Peyer's patch (tissue), 4 donors: ENCODE results near the gene PTPN9. TPM values are rescaled to one million over a fixed set of nuclear protein-coding genes. Genes with fewer than 3 reads are reported as not detected.
A peak's percentile ranks its signal among the peaks of the same experiment; 100 is the strongest.

Experiments used
- DNase-seq, 3 donors: peaks; one replicate each; pipeline ENCODE4 v3.0.0-alpha.2; 2017 to 2019
- H3K27ac ChIP-seq, 4 donors: fragments of 200-600 bp; sonication (generic); one replicate each; pipeline ENCODE4 v1.5.1; 2016 to 2019
- H3K27me3 ChIP-seq, 2 donors: fragments of 200-600 bp; sonication (generic); one replicate each; pipeline ENCODE4 v1.5.1; 2019
- H3K36me3 ChIP-seq, 3 donors: fragments of 200-600 bp; sonication (generic); one replicate each; pipeline ENCODE4 v1.5.1; 2016 to 2019
- H3K4me1 ChIP-seq, 4 donors: fragments of 200-600 bp; sonication (generic); one replicate each; pipeline ENCODE4 v1.5.1; 2016 to 2019
- H3K4me3 ChIP-seq, 4 donors: fragments of 200-600 bp; sonication (generic); 1 replicate in 3 of 4; 2 replicates in 1 of 4; pipeline ENCODE4 v1.5.1; 2016 to 2019; ENCODE audit warnings: mild to moderate bottlenecking in 1 of 4
- H3K9me3 ChIP-seq, 4 donors: fragments of 200-600 bp; sonication (generic); one replicate each; pipeline ENCODE4 v1.5.1; 2016 to 2019; ENCODE audit warnings: mild to moderate bottlenecking in 1 of 4
- CTCF ChIP-seq, 6 experiments: fragments of 450-650 bp in 4 of 6; fragments of 200-600 bp in 2 of 6; sonication (generic) in 1 of 6; IDR thresholded peaks; one replicate each; pipeline ENCODE4 v1.5.1; 2017 to 2019; ENCODE audit warnings: antibody characterized with exemption in 6 of 6, mild to moderate bottlenecking in 3 of 6, moderate library complexity in 1 of 6
- POLR2A ChIP-seq, 2 donors: fragments of 450-650 bp; IDR thresholded peaks; one replicate each; pipeline ENCODE4 v1.5.1; 2017; ENCODE audit warnings: antibody characterized with exemption in 2 of 2, mild to moderate bottlenecking in 2 of 2, moderate library complexity in 2 of 2
- total RNA-seq, 4 donors: library from RNA; depleted of rRNA; stranded (reverse); fragments of >200 nt; gene quantifications; one replicate each; pipeline ENCODE4 v1.1.0, GENCODE V29; 2016

The PTPN9 gene
- total RNA-seq, 4 donors from 2014 or later = 17.3 to 33.0 (median 28.5) TPM

GRCh38 chr15:75598361-75598760 is 19.2 kb upstream of the PTPN9 start:
- Histone ChIP-seq H3K27me3 (no peaks in the 10 kb centered on the region), H3K9me3 (no peaks in the 10 kb centered on the region), H3K4me3 (no peak overlapping the region), H3K36me3 (peaks cover 0 to 43% (median 0%) of the 10 kb centered on the region in 3 donors), H3K4me1 (no peaks in the 10 kb centered on the region), H3K27ac (peak overlapping the region in 1 of 4 donors; percentile 46)
- no peak for TF ChIP-seq POLR2A (IDR thresholded peaks at IDR 0.05)
- TF ChIP-seq CTCF (IDR thresholded peaks at IDR 0.05) = no peak
- DNase-seq = no peak

GRCh38 chr15:75597667-75598341 is 18.7 kb upstream of the PTPN9 start:
- no peak overlapping the region for H3K4me3 ChIP-seq
- H3K9me3 ChIP-seq = no peaks in the 10 kb centered on the region
- peak in 1 of 3 donors; percentile 52 for DNase-seq
- peaks cover 0 to 43% (median 0%) of the 10 kb centered on the region in 3 donors for H3K36me3 ChIP-seq
- H3K27me3 ChIP-seq = no peaks in the 10 kb centered on the region
- no peaks in the 10 kb centered on the region for H3K4me1 ChIP-seq
- TF ChIP-seq CTCF (IDR thresholded peaks at IDR 0.05) = peak in 5 of 6 experiments; percentile 19 to 47 (median 44)
- TF ChIP-seq POLR2A (IDR thresholded peaks at IDR 0.05) = no peak
- H3K27ac ChIP-seq = no peak overlapping the region

- Histone ChIP-seq H3K27me3 (no peaks in the 10 kb centered on the region), H3K27ac (no peak overlapping the region), H3K9me3 (no peaks in the 10 kb centered on the region), H3K4me3 (no peak overlapping the region), H3K36me3 (peaks cover 0 to 43% (median 0%) of the 10 kb centered on the region in 3 donors), H3K4me1 (no peaks in the 10 kb centered on the region)
- TF ChIP-seq CTCF (IDR thresholded peaks at IDR 0.05) (no peak), POLR2A (IDR thresholded peaks at IDR 0.05) (no peak)
- no peak for DNase-seq
Measured at GRCh38 chr15:75596703-75597345, 17.7 kb upstream of the PTPN9 start.

- Histone ChIP-seq H3K27me3 (no peaks in the 10 kb centered on the region), H3K4me1 (no peaks in the 10 kb centered on the region), H3K36me3 (peaks cover 0 to 25% (median 0%) of the 10 kb centered on the region in 3 donors), H3K9me3 (no peaks in the 10 kb centered on the region), H3K27ac (no peak overlapping the region), H3K4me3 (no peak overlapping the region)
- no peak for DNase-seq
- TF ChIP-seq POLR2A (IDR thresholded peaks at IDR 0.05) = no peak
- no peak for TF ChIP-seq CTCF (IDR thresholded peaks at IDR 0.05)
Measured at GRCh38 chr15:75594276-75594675, 15.2 kb upstream of the PTPN9 start.

- Histone ChIP-seq H3K4me3 (no peak overlapping the region), H3K9me3 (no peaks in the 10 kb centered on the region), H3K36me3 (peaks cover 0 to 13% (median 0%) of the 10 kb centered on the region in 3 donors), H3K27me3 (no peaks in the 10 kb centered on the region), H3K27ac (no peak overlapping the region), H3K4me1 (no peaks in the 10 kb centered on the region)
- no peak for TF ChIP-seq POLR2A (IDR thresholded peaks at IDR 0.05)
- TF ChIP-seq CTCF (IDR thresholded peaks at IDR 0.05) = no peak
- peak in 1 of 3 donors; percentile 42 for DNase-seq
Measured at GRCh38 chr15:75591655-75592364, 12.7 kb upstream of the PTPN9 start.
